ENCODE data around the gene PLXNA4.

- no peak for TF ChIP-seq CTCF (IDR thresholded peaks at IDR 0.05)
- no peak for TF ChIP-seq POLR2A (IDR thresholded peaks at IDR 0.05)
Observed at GRCh38 chr7:132095111-132095765, 481.0 kb downstream of the PLXNA4 start.

All from prostate gland (tissue), 2 donors.